SJCRH30 (cell line): ENCODE data around the gene MAGEF1. TPM values are rescaled to one million over a fixed set of nuclear protein-coding genes. Genes with fewer than 3 reads are reported as not detected.

Experiments
- DNase-seq, 2 experiments: peaks; one replicate each; pipeline ENCODE4 v3.0.0-alpha.2; 2015 to 2020
- H3K27ac ChIP-seq: fragments of 250-450 bp; sonication (Bioruptor Pico); 2 replicates; pipeline ENCODE4 v1.5.1; 2020; ENCODE audit warnings: mild to moderate bottlenecking, moderate library complexity
- H3K27me3 ChIP-seq: fragments of 250-450 bp; sonication (Bioruptor Pico); 2 replicates; pipeline ENCODE4 v1.5.1; 2020; ENCODE audit warnings: mild to moderate bottlenecking, moderate library complexity
- H3K36me3 ChIP-seq: fragments of 250-450 bp; sonication (Bioruptor Pico); 2 replicates; pipeline ENCODE4 v1.5.1; 2020; ENCODE audit warnings: mild to moderate bottlenecking, moderate library complexity
- H3K4me1 ChIP-seq: fragments of 250-450 bp; sonication (Bioruptor Pico); 2 replicates; pipeline ENCODE4 v1.5.1; 2020; ENCODE audit warnings: mild to moderate bottlenecking, moderate library complexity
- H3K4me3 ChIP-seq: fragments of 250-450 bp; sonication (Bioruptor Pico); 2 replicates; pipeline ENCODE4 v1.5.1; 2020; ENCODE audit warnings: mild to moderate bottlenecking, moderate library complexity
- H3K9me3 ChIP-seq: fragments of 250-450 bp; sonication (Bioruptor Pico); replicated peaks from 2 replicates; pipeline ENCODE4 v1.5.1; 2020; ENCODE audit warnings: mild to moderate bottlenecking, moderate library complexity
- total RNA-seq: library from RNA; depleted of rRNA; stranded (reverse); fragments of >200 nt; shearing (Covaris generic); gene quantifications from 2 replicates; pipeline ENCODE4 v1.2.3, GENCODE V29; 2014; rRNA removed

Gene MAGEF1
- total RNA-seq, 1 experiment from 2014 or later: 58.7 TPM

GRCh38 chr3:184663356-184663755 lies 48.5 kb downstream of the MAGEF1 start:
- no peak for DNase-seq
- no peak overlapping the region for H3K27ac ChIP-seq
- H3K27me3 ChIP-seq: no peaks in the 10 kb centered on the region
- peaks cover 21% of the 10 kb centered on the region for H3K4me1 ChIP-seq
- H3K36me3 ChIP-seq: no peaks in the 10 kb centered on the region
- no peaks in the 10 kb centered on the region for H3K9me3 ChIP-seq
- H3K4me3 ChIP-seq: no peak overlapping the region

- H3K36me3 ChIP-seq: no peaks in the 10 kb centered on the region
- H3K4me3 ChIP-seq: no peak overlapping the region
- peaks cover 29% of the 10 kb centered on the region for H3K4me1 ChIP-seq
- no peaks in the 10 kb centered on the region for H3K9me3 ChIP-seq
- no peaks in the 10 kb centered on the region for H3K27me3 ChIP-seq
- H3K27ac ChIP-seq: no peak overlapping the region
- no peak for DNase-seq
These were observed 49.7 kb downstream of the MAGEF1 start for GRCh38 chr3:184662187-184662586.

GRCh38 chr3:184660931-184661330 lies 50.9 kb downstream of the MAGEF1 start:
- no peak overlapping the region for H3K4me3 ChIP-seq
- H3K9me3 ChIP-seq: no peaks in the 10 kb centered on the region
- DNase-seq: no peak
- H3K27me3 ChIP-seq: no peaks in the 10 kb centered on the region
- no peak overlapping the region for H3K27ac ChIP-seq
- H3K4me1 ChIP-seq: peaks cover 39% of the 10 kb centered on the region
- H3K36me3 ChIP-seq: no peaks in the 10 kb centered on the region

Other genes starting within 250 kb of the MAGEF1 start
- gene EPHB3, start 150.3 kb downstream of the MAGEF1 start, total RNA-seq: 16.4 and 16.6 TPM in 2 replicates
- 44.3 and 47.2 TPM in 2 replicates for gene VPS8, start 100.1 kb upstream of the MAGEF1 start, total RNA-seq